Epithelial cell of esophagus (primary cell): ENCODE data around the gene GUCY2D.
A peak's percentile ranks its signal among the peaks of the same experiment; 100 is the strongest.

Source experiments
- DNase-seq: peaks from one replicate; pipeline ENCODE4 v3.0.0; 2010; ENCODE audit warnings: low read depth
- H3K4me3 ChIP-seq: 2 replicates; pipeline ENCODE4 v1.5.1; 2011; ENCODE audit warnings: mild to moderate bottlenecking, low read length, control low read depth
- CTCF ChIP-seq: IDR thresholded peaks from 2 replicates; pipeline ENCODE4 v1.5.1; 2011; ENCODE audit warnings: low read depth, mild to moderate bottlenecking, low read length, control low read depth, inconsistent platforms; ENCODE audit not compliant: insufficient read depth; ENCODE audit errors: missing control alignments

The GUCY2D gene

GRCh38 chr17:8038954-8039610, 36.7 kb downstream of the GUCY2D start, which contains the start of gene ALOX15B:
ALOX15B (plus strand) TSS chr17:8039059; CDS start chr17:8039156, 97 bp downstream.
- TF ChIP-seq CTCF, result no peak
- peak; percentile 49 for DNase-seq
- H3K4me3 ChIP-seq, result peak within 1 kb of the TSS; percentile 48

- no peak for TF ChIP-seq CTCF
- no peak for DNase-seq
- peak overlapping the region; percentile 48 for H3K4me3 ChIP-seq
Measured at GRCh38 chr17:8039611-8040168, 37.3 kb downstream of the GUCY2D start.

GRCh38 chr17:8041249-8041928, 39.0 kb downstream of the GUCY2D start:
- no peak overlapping the region for H3K4me3 ChIP-seq
- peak; percentile 84 for DNase-seq
- TF ChIP-seq CTCF, result peak; percentile 80

- TF ChIP-seq CTCF, result no peak
- no peak overlapping the region for H3K4me3 ChIP-seq
- DNase-seq, result no peak
Measured at GRCh38 chr17:8041979-8042378, 39.6 kb downstream of the GUCY2D start.

GRCh38 chr17:8044819-8045810, 42.7 kb downstream of the GUCY2D start:
- DNase-seq, result no peak
- no peak for TF ChIP-seq CTCF
- H3K4me3 ChIP-seq, result no peak overlapping the region

- no peak overlapping the region for H3K4me3 ChIP-seq
- TF ChIP-seq CTCF, result no peak
- no peak for DNase-seq
Measured at GRCh38 chr17:8046306-8046928, 44.0 kb downstream of the GUCY2D start.
